Mucosa of rectum (tissue), 2 donors: ENCODE results near the gene POU2F1.

Experiments
- H3K27ac ChIP-seq, 2 donors: one replicate each; pipeline ENCODE4 v1.7.0; 2013; ENCODE audit warnings: inconsistent platforms in 2 of 2, low read depth in 2 of 2, low read length in 2 of 2
- H3K27me3 ChIP-seq, 2 donors: one replicate each; pipeline ENCODE4 v1.7.0; 2013; ENCODE audit warnings: low read length in 2 of 2; ENCODE audit not compliant: control insufficient read depth in 2 of 2, insufficient read depth in 2 of 2
- H3K36me3 ChIP-seq, 2 donors: one replicate each; pipeline ENCODE4 v1.7.0; 2013; ENCODE audit warnings: low read length in 2 of 2; ENCODE audit not compliant: control insufficient read depth in 2 of 2, insufficient read depth in 2 of 2
- H3K4me1 ChIP-seq, 2 donors: one replicate each; pipeline ENCODE4 v1.7.0; 2013; ENCODE audit warnings: low read length in 2 of 2, mild to moderate bottlenecking in 1 of 2; ENCODE audit not compliant: control insufficient read depth in 2 of 2, insufficient read depth in 2 of 2
- H3K4me3 ChIP-seq, 2 donors: one replicate each; pipeline ENCODE4 v1.7.0; 2013; ENCODE audit warnings: low read length in 2 of 2
- H3K9ac ChIP-seq, 2 donors: one replicate each; pipeline ENCODE4 v1.7.0; 2013; ENCODE audit warnings: low read length in 2 of 2, low read depth in 1 of 2, mild to moderate bottlenecking in 1 of 2
- H3K9me3 ChIP-seq, 2 donors: one replicate each; pipeline ENCODE4 v1.7.0; 2013; ENCODE audit warnings: low read length in 2 of 2; ENCODE audit not compliant: control insufficient read depth in 2 of 2
- donor health status: healthy.
- donor health status: Normal muscosa, but diverticular disease.

Gene POU2F1

DNA sequence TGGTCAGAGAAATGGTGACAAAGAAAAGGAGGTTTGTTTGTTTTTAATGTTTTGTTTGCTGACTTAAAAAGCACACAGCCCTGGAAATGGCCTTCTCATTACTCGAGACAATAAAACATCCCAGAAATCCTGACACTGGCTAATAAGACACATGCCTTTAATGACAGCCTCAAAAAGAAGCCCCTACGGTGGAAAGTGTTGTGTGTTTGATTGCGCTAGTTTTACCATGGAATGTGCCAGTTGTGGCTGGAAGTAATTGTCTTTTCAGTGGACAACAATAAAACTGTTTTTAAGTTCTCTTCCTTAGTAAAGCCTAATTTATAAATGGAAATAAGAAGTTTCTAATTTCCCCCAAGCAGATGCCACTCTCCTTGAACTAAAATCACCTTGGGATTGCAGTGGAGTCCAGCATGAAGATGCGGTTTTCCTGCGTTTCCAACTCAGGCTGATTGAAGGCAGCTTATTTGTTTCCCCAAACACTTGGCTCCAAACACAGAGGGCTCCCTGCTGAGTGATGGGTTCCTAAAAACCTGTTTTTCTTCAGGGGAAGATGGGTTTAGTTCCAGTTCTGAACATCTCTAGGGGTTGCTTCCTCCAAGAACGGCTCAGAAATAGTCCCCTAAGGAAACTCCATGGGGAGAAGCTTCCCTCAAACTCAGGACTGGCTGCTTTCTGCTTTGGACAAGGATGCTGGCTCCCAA is 243.3 kb downstream of the POU2F1 start:
- no peaks in the 10 kb centered on the region for H3K27me3 ChIP-seq

DNA sequence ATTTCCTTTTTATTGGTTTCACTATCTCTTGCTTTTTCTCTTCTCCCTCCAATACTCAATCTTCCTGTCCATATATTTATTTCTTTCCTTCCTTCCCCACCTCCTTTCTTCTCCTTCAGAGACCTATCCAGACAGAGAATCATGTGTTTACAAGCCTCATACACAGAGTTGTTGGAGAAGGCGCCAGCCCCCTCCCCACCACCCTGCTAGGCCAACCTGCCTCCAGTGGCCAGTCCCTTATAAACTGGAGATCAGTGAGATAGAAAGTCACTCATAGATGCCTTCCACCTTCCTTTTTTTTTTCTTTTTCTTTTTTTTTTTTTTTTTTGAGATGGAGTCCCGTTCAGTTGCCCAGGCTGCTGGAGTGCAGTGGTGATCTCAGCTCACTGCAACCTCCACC is 244.3 kb downstream of the POU2F1 start:
- no peaks in the 10 kb centered on the region for H3K4me1 ChIP-seq
- H3K27me3 ChIP-seq, result no peaks in the 10 kb centered on the region
- no peak overlapping the region for H3K4me3 ChIP-seq
- H3K9me3 ChIP-seq, result no peaks in the 10 kb centered on the region
- no peaks in the 10 kb centered on the region for H3K36me3 ChIP-seq
- H3K9ac ChIP-seq, result no peak overlapping the region
- H3K27ac ChIP-seq, result no peak overlapping the region

More for the DNA sequence above, 243.3 kb downstream of the POU2F1 start:
- no peaks in the 10 kb centered on the region for H3K4me1 ChIP-seq
- no peaks in the 10 kb centered on the region for H3K36me3 ChIP-seq
- no peak overlapping the region for H3K9ac ChIP-seq
- no peaks in the 10 kb centered on the region for H3K9me3 ChIP-seq
- no peak overlapping the region for H3K4me3 ChIP-seq
- H3K27ac ChIP-seq, result no peak overlapping the region

DNA sequence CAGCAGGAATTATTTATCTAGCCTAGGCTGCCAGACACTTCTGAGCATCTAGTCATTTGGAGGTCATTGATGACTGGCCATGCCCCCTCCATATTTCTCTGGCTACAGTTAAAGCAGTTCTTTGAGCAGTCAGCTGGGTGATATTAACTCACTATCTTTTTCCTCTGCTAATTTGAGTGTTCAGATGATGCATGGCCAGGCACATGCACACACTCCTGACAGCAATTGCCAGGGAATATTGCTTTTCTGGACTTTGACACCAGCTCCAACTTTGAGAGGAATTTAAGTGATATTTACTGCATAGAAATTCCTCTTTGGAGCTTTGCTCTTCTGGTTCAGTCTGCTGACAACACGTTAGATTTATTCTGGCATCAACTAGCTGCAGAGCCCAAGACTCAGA is 245.1 kb downstream of the POU2F1 start:
- Histone ChIP-seq H3K9me3 (no peaks in the 10 kb centered on the region), H3K4me3 (no peak overlapping the region), H3K27ac (no peak overlapping the region), H3K4me1 (no peaks in the 10 kb centered on the region), H3K27me3 (no peaks in the 10 kb centered on the region), H3K36me3 (no peaks in the 10 kb centered on the region), H3K9ac (no peak overlapping the region)

DNA sequence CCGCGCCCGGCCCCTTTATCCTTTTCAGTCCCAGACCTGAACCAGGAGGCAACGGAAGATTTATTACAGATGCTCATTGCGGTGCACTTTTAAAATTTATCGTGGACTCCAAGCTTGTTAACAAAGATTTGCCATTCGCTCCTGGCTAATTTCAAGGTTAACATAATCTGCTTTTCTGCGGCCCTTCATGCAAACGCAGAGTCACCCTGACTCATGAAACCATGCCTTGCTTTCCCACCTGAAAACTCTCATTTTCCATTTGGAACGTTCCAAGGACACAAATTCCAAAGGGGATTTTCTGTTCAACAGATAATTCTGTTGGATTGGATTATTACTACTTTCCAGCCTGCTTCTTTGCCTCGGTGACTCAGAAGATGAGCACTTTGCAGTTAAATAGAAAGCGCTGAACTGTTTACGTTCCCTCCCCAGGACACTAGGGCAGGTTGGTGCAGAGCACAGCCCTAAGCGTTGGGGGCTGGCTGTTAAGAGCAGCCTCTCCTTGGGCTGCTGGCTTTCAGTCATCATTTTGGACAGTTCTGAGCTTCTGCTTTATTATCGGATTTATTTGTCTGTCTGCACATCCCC is 246.5 kb downstream of the POU2F1 start:
- H3K9me3 ChIP-seq, result no peaks in the 10 kb centered on the region
- H3K4me3 ChIP-seq, result no peak overlapping the region
- H3K4me1 ChIP-seq, result no peaks in the 10 kb centered on the region
- H3K27me3 ChIP-seq, result no peaks in the 10 kb centered on the region
- H3K36me3 ChIP-seq, result no peaks in the 10 kb centered on the region
- no peak overlapping the region for H3K27ac ChIP-seq
- H3K9ac ChIP-seq, result no peak overlapping the region

DNA sequence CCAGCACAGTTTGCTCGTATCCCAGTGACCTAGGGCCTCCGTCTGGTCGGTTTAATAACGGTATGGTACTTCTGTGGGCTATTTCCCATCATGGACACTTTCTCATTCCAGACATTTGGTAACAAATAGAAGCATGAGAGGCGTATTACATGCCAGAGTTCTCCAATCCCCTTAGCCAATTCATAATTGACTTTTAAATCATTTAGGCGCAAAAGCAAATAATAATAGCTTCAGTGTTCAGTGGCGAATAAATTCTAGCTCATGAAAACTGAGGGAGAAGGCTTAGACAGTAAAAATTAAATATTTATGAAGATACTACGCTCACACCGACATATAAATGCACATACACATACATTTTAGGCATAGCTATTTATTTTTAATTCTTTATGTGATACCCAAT is 247.1 kb downstream of the POU2F1 start:
- H3K36me3 ChIP-seq, result no peaks in the 10 kb centered on the region
- no peak overlapping the region for H3K4me3 ChIP-seq
- H3K9ac ChIP-seq, result no peak overlapping the region
- H3K27ac ChIP-seq, result no peak overlapping the region
- no peaks in the 10 kb centered on the region for H3K27me3 ChIP-seq
- H3K4me1 ChIP-seq, result no peaks in the 10 kb centered on the region
- H3K9me3 ChIP-seq, result no peaks in the 10 kb centered on the region

DNA sequence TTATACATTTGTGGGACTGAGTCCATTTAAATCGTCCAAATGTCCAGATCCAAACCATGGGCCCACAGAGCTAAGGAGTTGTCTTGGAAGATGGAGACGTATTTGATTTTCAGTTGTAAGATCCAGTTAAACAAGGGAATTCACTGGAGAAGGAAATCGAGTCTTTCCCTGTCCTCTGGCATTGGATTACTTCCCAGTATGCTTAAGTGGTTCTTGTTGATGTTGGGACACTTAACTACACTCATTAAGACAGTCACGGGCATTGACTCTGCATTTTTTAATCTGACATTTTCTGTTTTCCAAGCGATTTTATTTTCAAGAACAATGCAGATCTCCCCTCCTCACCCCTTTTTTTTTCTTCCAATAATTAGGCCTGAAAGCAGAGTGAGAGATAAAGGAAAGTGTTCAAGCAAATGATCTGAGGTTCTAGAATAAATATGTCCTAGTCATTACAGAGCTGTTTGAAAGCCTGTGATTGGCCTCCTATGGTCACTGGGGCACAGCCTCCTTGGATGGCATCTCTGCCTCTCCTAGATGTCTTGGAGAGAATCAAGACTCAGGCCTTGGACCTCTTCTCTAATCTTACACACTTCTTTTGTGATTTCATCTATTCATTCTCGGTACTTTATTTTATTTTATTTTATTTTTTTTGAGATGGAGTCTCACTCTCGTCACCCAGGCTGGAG is 248.7 kb downstream of the POU2F1 start:
- H3K9ac ChIP-seq, result no peak overlapping the region
- H3K4me3 ChIP-seq, result no peak overlapping the region
- H3K27me3 ChIP-seq, result no peaks in the 10 kb centered on the region
- no peaks in the 10 kb centered on the region for H3K9me3 ChIP-seq
- no peak overlapping the region for H3K27ac ChIP-seq
- no peaks in the 10 kb centered on the region for H3K4me1 ChIP-seq
- no peaks in the 10 kb centered on the region for H3K36me3 ChIP-seq

DNA sequence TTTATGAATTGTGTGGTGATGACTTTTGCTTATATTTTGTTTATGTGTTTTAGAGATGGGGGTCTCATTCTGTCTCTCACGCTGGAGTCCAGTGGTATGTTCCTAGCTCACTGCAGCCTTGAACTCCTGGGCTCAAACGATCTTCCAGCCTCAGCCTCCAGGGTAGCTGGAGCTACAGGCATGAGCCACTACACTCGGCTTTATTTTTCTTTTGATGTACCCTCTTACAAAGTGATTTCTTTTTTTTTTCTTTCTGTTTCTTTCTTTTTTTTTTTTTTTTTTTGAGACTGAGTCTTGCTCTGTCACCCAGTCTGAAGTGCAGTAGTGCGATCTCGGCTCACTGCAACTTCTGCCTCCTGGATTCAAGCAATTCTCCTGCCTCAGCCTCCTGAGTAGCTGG is 250.9 kb downstream of the POU2F1 start:
- no peak overlapping the region for H3K27ac ChIP-seq
- H3K9me3 ChIP-seq, result no peaks in the 10 kb centered on the region
- no peaks in the 10 kb centered on the region for H3K4me1 ChIP-seq
- H3K36me3 ChIP-seq, result no peaks in the 10 kb centered on the region
- H3K27me3 ChIP-seq, result no peaks in the 10 kb centered on the region
- H3K4me3 ChIP-seq, result no peak overlapping the region
- no peak overlapping the region for H3K9ac ChIP-seq

DNA sequence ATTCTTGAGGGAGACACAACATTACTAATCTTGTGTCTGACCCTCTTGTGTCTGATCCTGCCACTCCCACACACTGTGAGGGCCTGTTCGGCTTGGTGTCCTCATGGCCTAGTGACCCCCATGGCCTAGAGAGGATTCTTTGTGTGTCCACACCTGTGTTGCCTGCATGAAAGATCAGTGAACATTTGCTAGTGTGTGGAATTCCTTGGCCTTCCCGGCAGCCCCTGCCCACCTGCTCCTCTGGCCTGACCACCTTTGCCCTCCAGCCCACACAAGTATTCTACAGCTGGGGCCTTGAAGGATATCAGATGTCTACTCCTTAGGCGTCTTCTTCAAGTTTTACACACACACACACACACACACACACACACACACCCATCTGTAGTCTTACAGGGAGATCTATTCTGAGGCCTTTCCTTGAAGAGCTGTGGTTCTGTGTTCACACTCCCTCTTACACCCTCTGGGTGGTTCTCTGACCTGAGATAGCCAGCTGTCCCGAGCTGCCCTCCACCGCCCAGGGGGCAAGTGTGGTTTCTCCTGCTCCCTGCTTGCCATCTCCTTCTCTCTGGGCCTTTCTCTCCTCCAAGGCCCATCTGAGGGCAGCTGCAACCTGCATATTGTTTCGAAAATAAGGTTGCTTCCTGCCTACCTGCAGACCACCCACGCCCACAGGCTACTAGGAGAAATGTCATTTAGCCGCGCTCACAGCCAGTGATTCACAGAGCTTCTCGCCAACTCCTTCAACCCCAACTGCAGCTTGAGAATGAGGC is 252.3 kb downstream of the POU2F1 start:
- H3K4me3 ChIP-seq, result no peak overlapping the region
- H3K4me1 ChIP-seq, result no peaks in the 10 kb centered on the region
- H3K27ac ChIP-seq, result no peak overlapping the region
- no peaks in the 10 kb centered on the region for H3K36me3 ChIP-seq
- H3K9me3 ChIP-seq, result no peaks in the 10 kb centered on the region
- no peaks in the 10 kb centered on the region for H3K27me3 ChIP-seq
- H3K9ac ChIP-seq, result no peak overlapping the region

DNA sequence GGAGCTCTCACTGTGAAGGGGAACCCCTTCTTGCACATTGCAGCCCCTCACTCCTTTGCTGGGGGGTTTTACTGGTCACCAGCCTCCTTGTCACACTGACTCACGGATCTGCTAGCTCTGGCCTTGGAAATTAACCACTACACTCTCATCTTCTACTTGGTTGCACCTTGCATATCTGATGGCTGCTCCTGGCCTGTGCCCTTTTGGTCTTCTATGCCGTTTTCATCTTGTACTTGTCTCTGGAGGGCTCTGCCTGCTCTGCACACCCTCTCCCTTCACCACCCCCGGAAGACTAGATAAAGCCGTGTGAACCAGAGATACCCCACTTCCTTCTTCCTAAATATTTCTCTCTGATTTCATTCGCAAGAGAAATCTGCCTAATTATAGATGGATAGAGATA is 253.1 kb downstream of the POU2F1 start:
- H3K27me3 ChIP-seq, result no peaks in the 10 kb centered on the region
- no peak overlapping the region for H3K4me3 ChIP-seq
- H3K9ac ChIP-seq, result no peak overlapping the region
- no peaks in the 10 kb centered on the region for H3K9me3 ChIP-seq
- no peak overlapping the region for H3K27ac ChIP-seq
- no peaks in the 10 kb centered on the region for H3K4me1 ChIP-seq
- no peaks in the 10 kb centered on the region for H3K36me3 ChIP-seq

DNA sequence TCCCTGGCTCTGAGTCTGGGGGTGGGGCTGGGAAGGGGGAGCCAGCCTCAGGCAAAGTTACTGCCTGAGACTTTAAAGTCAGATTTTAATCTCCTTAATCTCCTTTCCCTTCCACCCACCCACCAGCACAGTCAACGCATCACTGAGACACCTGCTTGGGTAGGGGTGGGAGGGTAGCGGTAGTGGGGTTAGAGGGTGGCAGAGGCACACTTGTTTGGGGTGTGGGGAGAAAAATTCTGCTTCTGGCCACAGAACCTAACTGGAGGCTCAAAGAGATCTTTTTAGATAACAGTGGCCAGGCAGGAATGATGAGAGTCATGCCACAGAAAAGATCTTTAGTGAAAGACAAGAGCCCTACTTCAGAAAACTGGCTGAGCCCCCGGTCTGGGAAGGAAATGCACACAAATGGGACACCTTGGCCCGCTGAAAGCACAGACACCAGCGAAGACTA is 253.5 kb downstream of the POU2F1 start:
- Histone ChIP-seq H3K27ac (no peak overlapping the region), H3K36me3 (no peaks in the 10 kb centered on the region), H3K27me3 (no peaks in the 10 kb centered on the region), H3K4me3 (no peak overlapping the region), H3K9me3 (no peaks in the 10 kb centered on the region), H3K9ac (no peak overlapping the region), H3K4me1 (no peaks in the 10 kb centered on the region)
